ENCODE data around the gene SLC19A1. TPM values are rescaled to one million over a fixed set of nuclear protein-coding genes. Genes with fewer than 3 reads are reported as not detected.
A peak's percentile ranks its signal among the peaks of the same experiment; 100 is the strongest.

SLC19A1 gene
- total RNA-seq, 4 donors from 2014 or later: 2.8 to 10.0 (median 6.6) TPM

DNA sequence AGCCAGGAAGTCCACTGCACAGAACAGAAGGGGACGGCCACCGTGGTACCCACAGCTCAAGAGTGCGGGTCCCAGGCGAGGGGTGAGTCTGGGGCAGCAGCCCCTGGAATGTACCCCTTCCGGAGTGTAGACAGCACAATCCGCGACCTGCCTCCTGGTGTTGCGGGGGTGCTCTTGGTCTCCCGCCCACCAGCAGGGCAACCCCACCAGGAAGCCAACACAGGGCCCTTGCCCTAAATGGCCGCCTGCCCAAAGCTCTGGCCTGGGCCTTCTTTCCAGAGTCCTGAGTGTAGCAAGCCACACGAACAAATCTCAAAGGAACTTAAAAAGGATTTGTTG is 1.1 kb upstream of the SLC19A1 start:
- no peaks in the 10 kb centered on the region for H3K9me3 ChIP-seq
- H3K36me3 ChIP-seq: no peaks in the 10 kb centered on the region
- no peaks in the 10 kb centered on the region for H3K27me3 ChIP-seq
- DNase-seq (ENCODE audit: extremely low spot score): no peak
- peak overlapping the region in 1 of 4 donors; percentile 78 for H3K27ac ChIP-seq (replicated peaks in 1 of 4)
- intact Hi-C loops (cut with DNase I): no loop called here
- 80% methylated on average over 5 of the region's 11 CpGs for WGBS
- TF ChIP-seq, protein P1, sequence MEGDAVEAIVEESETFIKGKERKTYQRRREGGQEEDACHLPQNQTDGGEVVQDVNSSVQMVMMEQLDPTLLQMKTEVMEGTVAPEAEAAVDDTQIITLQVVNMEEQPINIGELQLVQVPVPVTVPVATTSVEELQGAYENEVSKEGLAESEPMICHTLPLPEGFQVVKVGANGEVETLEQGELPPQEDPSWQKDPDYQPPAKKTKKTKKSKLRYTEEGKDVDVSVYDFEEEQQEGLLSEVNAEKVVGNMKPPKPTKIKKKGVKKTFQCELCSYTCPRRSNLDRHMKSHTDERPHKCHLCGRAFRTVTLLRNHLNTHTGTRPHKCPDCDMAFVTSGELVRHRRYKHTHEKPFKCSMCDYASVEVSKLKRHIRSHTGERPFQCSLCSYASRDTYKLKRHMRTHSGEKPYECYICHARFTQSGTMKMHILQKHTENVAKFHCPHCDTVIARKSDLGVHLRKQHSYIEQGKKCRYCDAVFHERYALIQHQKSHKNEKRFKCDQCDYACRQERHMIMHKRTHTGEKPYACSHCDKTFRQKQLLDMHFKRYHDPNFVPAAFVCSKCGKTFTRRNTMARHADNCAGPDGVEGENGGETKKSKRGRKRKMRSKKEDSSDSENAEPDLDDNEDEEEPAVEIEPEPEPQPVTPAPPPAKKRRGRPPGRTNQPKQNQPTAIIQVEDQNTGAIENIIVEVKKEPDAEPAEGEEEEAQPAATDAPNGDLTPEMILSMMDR (IDR thresholded peaks at IDR 0.05): no peak
- TF ChIP-seq POLR2A (IDR thresholded peaks at IDR 0.05; ENCODE audit: low read depth) (no peak), POLR2AphosphoS5 (IDR thresholded peaks at IDR 0.05) (no peak), EP300 (IDR thresholded peaks at IDR 0.05) (no peak)
- H3K4me3 ChIP-seq: no peak overlapping the region
- H3K4me1 ChIP-seq: peaks cover 12 to 25% (median 19%) of the 10 kb centered on the region in 4 donors

DNA sequence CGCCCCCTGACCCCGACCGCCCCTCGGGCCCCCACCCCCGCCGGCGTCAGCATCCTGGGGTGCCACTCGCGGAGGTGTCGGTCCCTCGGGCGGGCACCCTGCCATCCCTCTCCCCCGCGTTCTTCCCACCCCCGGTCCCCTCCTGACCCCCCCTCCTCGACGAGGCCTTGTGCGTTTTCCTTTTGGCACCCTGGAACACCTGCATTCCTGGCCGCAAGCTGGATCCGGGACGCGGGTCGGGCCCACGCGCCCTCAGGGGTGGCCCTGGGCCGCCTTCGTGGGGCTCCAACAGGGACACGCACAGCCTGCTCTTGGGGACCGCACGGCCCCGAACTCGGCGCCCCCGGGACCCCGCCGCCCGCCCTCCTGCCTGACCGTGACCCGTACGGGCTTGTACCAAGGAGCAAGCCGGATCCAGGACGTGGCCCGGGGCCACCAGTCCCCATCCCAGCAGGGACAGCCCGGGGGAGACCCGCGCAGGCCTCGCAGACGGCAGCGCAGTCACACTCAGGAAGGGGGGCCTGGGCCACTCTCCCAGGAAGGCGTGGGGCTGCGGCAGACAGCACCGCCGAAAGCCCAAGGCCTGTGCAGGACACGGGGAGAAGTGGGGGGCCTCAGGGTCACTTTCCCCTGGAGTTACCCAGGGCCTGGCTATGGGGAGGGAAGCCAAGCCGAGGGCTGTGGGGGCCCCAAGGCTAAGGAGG is 579 bp upstream of the SLC19A1 start:
- peak overlapping the region; percentile 61 to 78 (median 70) for H3K27ac ChIP-seq (replicated peaks in 1 of 4)
- H3K4me3 ChIP-seq: peak overlapping the region; percentile 73 to 92 (median 79)
- intact Hi-C loops (cut with DNase I): no loop called here
- DNase-seq (ENCODE audit: extremely low spot score): no peak
- H3K27me3 ChIP-seq: no peaks in the 10 kb centered on the region
- no peaks in the 10 kb centered on the region for H3K9me3 ChIP-seq
- WGBS: 51% methylated on average over 21 of the region's 55 CpGs
- TF ChIP-seq EP300 (IDR thresholded peaks at IDR 0.05) (no peak), POLR2A (IDR thresholded peaks at IDR 0.05; ENCODE audit: low read depth) (no peak), POLR2AphosphoS5 (IDR thresholded peaks at IDR 0.05) (no peak)
- TF ChIP-seq, protein P1 (IDR thresholded peaks at IDR 0.05): no peak
- H3K4me1 ChIP-seq: peaks cover 12 to 25% (median 19%) of the 10 kb centered on the region in 4 donors
- H3K36me3 ChIP-seq: no peaks in the 10 kb centered on the region

DNA sequence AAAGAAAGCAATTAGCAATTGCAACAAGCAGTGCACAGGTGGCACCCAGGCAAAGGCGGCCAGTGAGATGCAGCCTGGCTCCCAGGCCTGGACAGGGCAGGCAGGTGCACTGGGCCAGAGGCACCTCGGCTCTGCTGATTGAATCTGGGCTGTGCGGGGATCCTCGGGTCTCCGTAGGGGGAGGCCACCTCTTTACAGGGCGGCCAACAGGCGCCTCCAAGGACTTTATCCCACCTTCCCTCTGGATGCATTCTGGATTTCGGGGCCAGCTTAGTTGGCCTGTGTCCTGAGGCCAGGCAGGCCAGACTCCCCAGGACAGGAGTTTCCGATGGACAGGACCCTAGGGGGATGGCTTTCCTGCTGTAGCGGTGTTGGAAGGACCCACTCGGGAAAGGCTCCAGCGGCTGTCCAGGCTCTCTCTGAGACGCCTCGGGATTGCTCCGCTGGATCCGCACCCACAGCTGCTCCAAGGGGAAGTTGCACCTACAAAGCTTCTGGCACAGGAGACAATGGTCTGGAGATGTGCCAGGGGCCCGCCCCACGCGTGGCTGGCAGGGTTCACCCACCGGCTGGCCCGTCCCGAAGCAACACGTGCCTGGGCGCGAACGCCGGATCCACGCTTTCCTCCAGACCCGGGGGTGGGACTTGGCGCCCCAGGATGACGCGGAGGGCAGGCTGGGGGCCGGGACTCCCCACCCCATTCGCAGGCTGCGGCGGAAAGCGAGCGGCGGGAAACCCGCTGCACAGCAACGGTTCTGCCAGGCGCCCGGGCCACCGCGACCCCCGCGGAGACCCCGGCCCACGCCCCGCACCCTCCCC is 810 bp downstream of the SLC19A1 start:
- TF ChIP-seq EP300 (IDR thresholded peaks at IDR 0.05) (no peak), POLR2AphosphoS5 (IDR thresholded peaks at IDR 0.05) (peak; percentile 26 to 65), POLR2A (IDR thresholded peaks at IDR 0.05; ENCODE audit: low read depth) (no peak)
- TF ChIP-seq, protein P1 (IDR thresholded peaks at IDR 0.05): no peak

DNA sequence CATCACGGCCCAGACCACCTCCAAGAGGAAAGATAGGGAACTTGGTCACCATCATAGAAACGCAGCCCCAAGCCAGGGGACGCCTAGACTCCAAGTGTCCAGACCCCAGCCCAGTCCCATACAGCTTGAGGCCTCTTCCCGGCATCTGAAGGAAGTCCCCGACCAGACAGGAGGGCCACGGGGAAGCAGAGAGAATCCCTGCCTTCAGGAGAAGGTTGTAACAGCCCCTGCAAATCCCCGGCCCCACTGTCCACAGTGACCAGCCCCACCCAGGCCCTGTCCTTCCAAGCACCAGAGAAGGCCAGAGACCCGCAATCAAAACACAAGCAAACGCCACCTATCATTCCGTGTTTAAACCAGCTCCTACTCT is 1.7 kb downstream of the SLC19A1 start:
- H3K9me3 ChIP-seq: no peaks in the 10 kb centered on the region
- no peak overlapping the region for H3K27ac ChIP-seq (replicated peaks in 1 of 4)
- TF ChIP-seq POLR2A (IDR thresholded peaks at IDR 0.05; ENCODE audit: low read depth): no peak
- no peak for TF ChIP-seq EP300 (IDR thresholded peaks at IDR 0.05)
- TF ChIP-seq, protein P1 (IDR thresholded peaks at IDR 0.05): no peak
- TF ChIP-seq POLR2AphosphoS5 (IDR thresholded peaks at IDR 0.05): no peak
- peaks cover 12 to 25% (median 19%) of the 10 kb centered on the region in 4 donors for H3K4me1 ChIP-seq
- no peak overlapping the region for H3K4me3 ChIP-seq
- H3K36me3 ChIP-seq: no peaks in the 10 kb centered on the region
- DNase-seq (ENCODE audit: extremely low spot score): no peak
- intact Hi-C loops (cut with DNase I): no loop called here
- no peaks in the 10 kb centered on the region for H3K27me3 ChIP-seq
- 90% methylated on average over 10 of the region's 10 CpGs for WGBS

More for the DNA sequence above, 810 bp downstream of the SLC19A1 start:
- no peak for DNase-seq (ENCODE audit: extremely low spot score)
- 20% methylated on average over 2 of the region's 50 CpGs for WGBS
- Histone ChIP-seq H3K27me3 (no peaks in the 10 kb centered on the region), H3K9me3 (no peaks in the 10 kb centered on the region), H3K4me3 (peak overlapping the region; percentile 73 to 92 (median 79)), H3K36me3 (no peaks in the 10 kb centered on the region), H3K4me1 (peaks cover 12 to 25% (median 19%) of the 10 kb centered on the region in 4 donors), H3K27ac (replicated peaks in 1 of 4) (peak overlapping the region; percentile 61 to 78 (median 70))
- intact Hi-C loops (cut with DNase I): no loop called here
